ENCODE results near the gene CPNE2.

- TF ChIP-seq CTCF (IDR thresholded peaks at IDR 0.05; ENCODE audit: low read length) (no peak), EZH2 (IDR thresholded peaks at IDR 0.05; ENCODE audit: borderline replicate concordance, low read length) (no peak)
Measured at GRCh38 chr16:57112403-57113041, 20.1 kb downstream of the CPNE2 start.

Data from OCI-LY1 (cell line).